B cell (primary cell): ENCODE data around the gene C4A. TPM values are rescaled to one million over a fixed set of nuclear protein-coding genes. Genes with fewer than 3 reads are reported as not detected.

Experiments
- ATAC-seq: fragments of 200-7000 bp; cut with Tn5 transposase; one replicate; pipeline ENCODE4 v1.10.0; 2021; ENCODE audit warnings: low read depth, mild to moderate bottlenecking, moderate number of reproducible peaks, moderate library complexity
- CTCF ChIA-PET: fragments of 350-600 bp; sonication (Branson Sonifier 250); formaldehyde crosslinking; loops from one replicate; lab custom pipeline; 2021; ENCODE audit warnings: antibody characterized with exemption, inconsistent platforms; lab: Charles Lee
- POLR2A ChIA-PET: fragments of 350-600 bp; sonication (Branson Sonifier 250); formaldehyde crosslinking; loops from one replicate; lab custom pipeline; 2021; ENCODE audit warnings: antibody characterized with exemption; lab: Charles Lee
- DNase-seq: peaks from one replicate; pipeline ENCODE4 v3.0.0; 2013
- H2AFZ ChIP-seq: 2 replicates; pipeline ENCODE4 v1.6.1; 2012; ENCODE audit warnings: mild to moderate bottlenecking, low read depth, low read length; ENCODE audit not compliant: insufficient read depth, poor library complexity, severe bottlenecking
- H3K27ac ChIP-seq, 2 donors: 1 replicate in 1 of 2; 2 replicates in 1 of 2; pipeline ENCODE4 v1.5.1; 2012 to 2013; ENCODE audit warnings: low read length in 2 of 2, mild to moderate bottlenecking in 2 of 2, moderate library complexity in 1 of 2
- H3K27me3 ChIP-seq, 4 experiments: fragments of 200-600 bp in 1 of 4; sonication (generic) in 1 of 4; replicated peaks in 1 of 4; 1 replicate in 2 of 4; 2 replicates in 2 of 4; pipeline versions ENCODE4 v1.6.1 to v1.7.0; 2013 to 2016; ENCODE audit warnings: low read length in 3 of 4, mild to moderate bottlenecking in 2 of 4, mixed read lengths in 1 of 4, moderate library complexity in 1 of 4; ENCODE audit not compliant: insufficient read depth in 4 of 4, control insufficient read depth in 3 of 4; ENCODE audit errors: control extremely low read depth in 1 of 4
- H3K36me3 ChIP-seq, 2 experiments: replicated peaks in 1 of 2; 1 replicate in 1 of 2; 2 replicates in 1 of 2; pipeline versions ENCODE4 v1.6.1 to v1.7.1; 2013; ENCODE audit warnings: low read length in 1 of 2; ENCODE audit not compliant: insufficient read depth in 2 of 2, control insufficient read depth in 1 of 2; ENCODE audit errors: control extremely low read depth in 1 of 2, extremely low read depth in 1 of 2
- H3K4me1 ChIP-seq, 2 donors: fragments of 200-600 bp in 1 of 2; sonication (generic) in 1 of 2; 1 replicate in 1 of 2; 2 replicates in 1 of 2; pipeline versions ENCODE4 v1.5.1 to v1.6.1; 2013 to 2017; ENCODE audit warnings: low read length in 2 of 2; ENCODE audit not compliant: control insufficient read depth in 2 of 2, insufficient read depth in 2 of 2
- H3K4me2 ChIP-seq: replicated peaks from 2 replicates; pipeline ENCODE3; 2012; ENCODE audit warnings: mild to moderate bottlenecking, low read depth, low read length; ENCODE audit not compliant: poor library complexity, severe bottlenecking
- H3K4me3 ChIP-seq, 5 experiments: fragments of 200-600 bp in 1 of 5; sonication (generic) in 1 of 5; 1 replicate in 3 of 5; 2 replicates in 2 of 5; pipeline versions ENCODE4 v1.5.1 to v1.7.0; 2011 to 2016; ENCODE audit warnings: low read length in 4 of 5, mild to moderate bottlenecking in 4 of 5, low read depth in 2 of 5, control low read depth in 1 of 5, moderate library complexity in 1 of 5; ENCODE audit not compliant: insufficient read depth in 1 of 5; ENCODE audit errors: control extremely low read depth in 1 of 5, extremely low read depth in 1 of 5
- H3K79me2 ChIP-seq: fragments of 200-600 bp; sonication (generic); one replicate; pipeline ENCODE4 v1.6.0; 2016; ENCODE audit warnings: low read length; ENCODE audit not compliant: control insufficient read depth, insufficient read depth
- H3K9ac ChIP-seq: fragments of 200-600 bp; sonication (generic); 2 replicates; pipeline ENCODE4 v1.6.1; 2017; ENCODE audit warnings: mild to moderate bottlenecking, low read length, moderate library complexity
- H3K9me3 ChIP-seq, 3 donors: one replicate each; pipeline versions ENCODE4 v1.6.1 to v1.7.1; 2013; ENCODE audit warnings: low read length in 2 of 3; ENCODE audit not compliant: control insufficient read depth in 2 of 3, insufficient read depth in 1 of 3; ENCODE audit errors: control extremely low read depth in 1 of 3
- H4K20me1 ChIP-seq: 2 replicates; pipeline ENCODE4 v1.6.0; 2012; ENCODE audit warnings: mild to moderate bottlenecking, low read length; ENCODE audit not compliant: insufficient read depth, control insufficient read depth, poor library complexity, severe bottlenecking
- H3K27ac Mint-ChIP-seq: one replicate; pipeline ENCODE4 v1.8.0; 2021; ENCODE audit warnings: mixed read lengths
- H3K27me3 Mint-ChIP-seq: one replicate; pipeline ENCODE4 v1.8.0; 2021; ENCODE audit warnings: mixed read lengths
- H3K4me1 Mint-ChIP-seq: one replicate; pipeline ENCODE4 v1.8.0; 2021; ENCODE audit warnings: mixed read lengths
- H3K4me3 Mint-ChIP-seq: one replicate; pipeline ENCODE4 v1.8.0; 2021; ENCODE audit warnings: mixed read lengths
- H3K9me3 Mint-ChIP-seq: one replicate; pipeline ENCODE4 v1.8.0; 2022; ENCODE audit warnings: mixed read lengths; ENCODE audit not compliant: insufficient read depth
- EZH2 ChIP-seq: IDR thresholded peaks from 2 replicates; pipeline ENCODE4 v1.6.1; 2012; ENCODE audit warnings: borderline replicate concordance, low read depth, mild to moderate bottlenecking, moderate library complexity, low read length; ENCODE audit not compliant: insufficient read depth, poor library complexity, severe bottlenecking
- WGBS: methylation state at CpG from one replicate; pipeline ENCODE4 v1.1.5; 2013; ENCODE audit warnings: missing lambda C conversion rate; ENCODE audit not compliant: insufficient coverage; 5-methylcytosine and 5-hydroxymethylcytosine counted together
- intact Hi-C: fragments of 100-400 bp; cut with micrococcal nuclease; formaldehyde crosslinking; loops from one replicate; pipeline ENCODE4 v1.10.0; 2022
- polyA plus RNA-seq: library from polyadenylated mRNA; depleted of rRNA; stranded (reverse); fragments of >200 nt; gene quantifications from 2 replicates; pipeline ENCODE4 v1.2.3, GENCODE V29; 2012
- total RNA-seq, 2 donors: library from RNA; stranded (reverse); fragments of 120-200 nt in 1 of 2; gene quantifications; 1 replicate in 1 of 2; 2 replicates in 1 of 2; pipeline versions ENCODE4 v1.2.3 to v1.2.4, GENCODE V29; 2013 to 2022
- TF ChIP-seq, protein P1 (sequence below): fragments of 200-600 bp; IDR thresholded peaks from one replicate; pipeline ENCODE4 v1.8.0; 2022; ENCODE audit warnings: antibody characterized with exemption, mild to moderate bottlenecking

C4A gene
- total and polyA plus RNA-seq, 2 donors (not counting 1 experiment from before 2014, with no cell fraction given), result 9.9 to 10.5 TPM

DNA sequence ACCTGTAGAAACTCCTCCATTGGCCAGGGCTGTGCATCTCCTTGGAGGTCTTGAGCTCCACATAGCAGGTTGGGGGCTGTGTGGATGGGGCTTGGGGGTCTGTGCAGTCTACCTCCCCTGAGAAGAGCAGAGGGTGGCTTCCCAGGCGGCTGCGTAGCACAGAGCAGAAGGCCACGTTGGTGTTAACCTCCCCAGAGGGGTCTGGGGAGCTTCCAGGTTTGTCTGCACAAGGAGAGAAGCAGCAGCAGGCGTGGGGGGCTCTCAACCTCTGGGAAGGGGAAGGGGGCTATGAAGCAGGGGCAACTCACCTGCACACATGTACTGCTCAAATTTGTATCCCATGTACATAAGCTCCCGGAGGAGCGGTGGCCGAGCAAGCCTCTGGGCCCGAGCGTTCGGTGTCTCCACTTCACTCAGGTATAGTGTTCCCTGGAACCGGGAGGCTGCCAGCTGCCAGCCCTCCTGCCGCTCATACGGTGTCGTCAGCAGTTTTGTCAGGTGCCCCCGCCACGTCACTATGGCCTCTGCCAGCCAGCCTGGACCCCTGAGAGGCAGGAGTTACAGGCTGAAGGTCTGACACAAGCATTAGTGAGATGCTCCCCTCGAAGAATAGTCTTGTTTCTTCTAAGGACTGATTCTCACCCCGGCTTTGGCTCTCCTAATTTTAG, 11.1 kb upstream of the C4A start:
- ATAC-seq, result no peak

More for the DNA sequence above, 11.1 kb upstream of the C4A start:
- Mint-ChIP-seq H3K4me1 (peaks cover 34% of the 10 kb centered on the region), H3K27me3 (no peaks in the 10 kb centered on the region), H3K9me3 (no peaks in the 10 kb centered on the region), H3K27ac (peak overlapping the region; percentile 100), H3K4me3 (peak overlapping the region; percentile 98)
- WGBS, result 89% methylated on average over 17 of the region's 18 CpGs
- TF ChIP-seq, protein P1, sequence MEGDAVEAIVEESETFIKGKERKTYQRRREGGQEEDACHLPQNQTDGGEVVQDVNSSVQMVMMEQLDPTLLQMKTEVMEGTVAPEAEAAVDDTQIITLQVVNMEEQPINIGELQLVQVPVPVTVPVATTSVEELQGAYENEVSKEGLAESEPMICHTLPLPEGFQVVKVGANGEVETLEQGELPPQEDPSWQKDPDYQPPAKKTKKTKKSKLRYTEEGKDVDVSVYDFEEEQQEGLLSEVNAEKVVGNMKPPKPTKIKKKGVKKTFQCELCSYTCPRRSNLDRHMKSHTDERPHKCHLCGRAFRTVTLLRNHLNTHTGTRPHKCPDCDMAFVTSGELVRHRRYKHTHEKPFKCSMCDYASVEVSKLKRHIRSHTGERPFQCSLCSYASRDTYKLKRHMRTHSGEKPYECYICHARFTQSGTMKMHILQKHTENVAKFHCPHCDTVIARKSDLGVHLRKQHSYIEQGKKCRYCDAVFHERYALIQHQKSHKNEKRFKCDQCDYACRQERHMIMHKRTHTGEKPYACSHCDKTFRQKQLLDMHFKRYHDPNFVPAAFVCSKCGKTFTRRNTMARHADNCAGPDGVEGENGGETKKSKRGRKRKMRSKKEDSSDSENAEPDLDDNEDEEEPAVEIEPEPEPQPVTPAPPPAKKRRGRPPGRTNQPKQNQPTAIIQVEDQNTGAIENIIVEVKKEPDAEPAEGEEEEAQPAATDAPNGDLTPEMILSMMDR, result no peak
- no peak for TF ChIP-seq EZH2
- H3K79me2 ChIP-seq, result peaks cover 11% of the 10 kb centered on the region
- DNase-seq, result peak; percentile 36
- H3K27ac ChIP-seq, result peak overlapping the region; percentile 96 to 100
- intact Hi-C loops, result loop anchor here (10.0 kb wide), 4 partner anchors 136 to 1906 kb away; partner anchors contain the start of genes CLIC1, HSD17B8, POLR1H and PPP1R11
- peaks cover 18 to 23% of the 10 kb centered on the region in 2 donors for H3K4me1 ChIP-seq
- no peak overlapping the region for H2AFZ ChIP-seq
- H3K27me3 ChIP-seq, result no peaks in the 10 kb centered on the region
- H3K9ac ChIP-seq, result peak overlapping the region; percentile 98
- H3K4me3 ChIP-seq, result peak overlapping the region in 2 of 5 experiments; percentile 91 to 92
- peaks cover 2 to 44% of the 10 kb centered on the region in 2 experiments for H3K36me3 ChIP-seq
- no peaks in the 10 kb centered on the region for H3K9me3 ChIP-seq
- no peaks in the 10 kb centered on the region for H4K20me1 ChIP-seq
- peak overlapping the region; percentile 89 for H3K4me2 ChIP-seq
- CTCF ChIA-PET, result interaction anchor here (1.8 kb wide), 1 partner anchor 11 kb away, joined by 10 read pairs; the partner anchor contains the start of genes NELFE and SKIC2
- POLR2A ChIA-PET, result interaction anchor here (1.1 to 3.6 kb wide), 4 partner anchors 7 to 74 kb away, joined by 3 to 24 read pairs (median 6); partner anchors contain the start of genes EHMT2, NELFE and SKIC2
